Adrenal gland (tissue), 12 donors: ENCODE data around the gene STXBP4. TPM values are rescaled to one million over a fixed set of nuclear protein-coding genes. Genes with fewer than 3 reads are reported as not detected.

Source experiments
- DNase-seq, 7 donors: peaks; one replicate each; pipeline ENCODE4 v3.0.0-alpha.2; 2019 to 2020
- H3K27ac ChIP-seq, 5 donors: fragments of 200-600 bp; sonication (generic) in 4 of 5; 1 replicate in 3 of 5; 2 replicates in 2 of 5; pipeline versions ENCODE4 v1.5.1 to v1.8.0; 2016 to 2020; ENCODE audit warnings: mild to moderate bottlenecking in 1 of 5
- H3K27me3 ChIP-seq: fragments of 200-600 bp; 2 replicates; pipeline ENCODE4 v1.8.0; 2021
- H3K36me3 ChIP-seq, 2 donors: fragments of 200-600 bp; replicated peaks in 1 of 2; 1 replicate in 1 of 2; 2 replicates in 1 of 2; pipeline versions ENCODE4 v1.5.1 to v1.8.0; 2018 to 2022
- H3K4me1 ChIP-seq, 2 donors: fragments of 200-600 bp; replicated peaks in 1 of 2; 1 replicate in 1 of 2; 2 replicates in 1 of 2; pipeline versions ENCODE4 v1.5.1 to v1.8.0; 2018 to 2021
- H3K4me3 ChIP-seq, 4 donors: fragments of 200-600 bp; sonication (generic) in 3 of 4; one replicate each; pipeline ENCODE4 v1.5.1; 2016 to 2018
- H3K9me3 ChIP-seq, 3 donors: fragments of 200-600 bp; sonication (generic) in 1 of 3; replicated peaks in 1 of 3; 1 replicate in 2 of 3; 2 replicates in 1 of 3; pipeline versions ENCODE4 v1.5.1 to v1.8.0; 2016 to 2021
- CTCF ChIP-seq, 6 experiments: fragments of 450-650 bp in 4 of 6; fragments of 200-600 bp in 2 of 6; sonication (generic) in 1 of 6; IDR thresholded peaks; 1 replicate in 5 of 6; 2 replicates in 1 of 6; pipeline versions ENCODE4 v1.5.1 to v1.8.0; 2016 to 2021; ENCODE audit warnings: antibody characterized with exemption in 6 of 6, mild to moderate bottlenecking in 2 of 6, moderate library complexity in 1 of 6
- POLR2A ChIP-seq, 2 donors: fragments of 450-650 bp; IDR thresholded peaks; one replicate each; pipeline ENCODE4 v1.6.1; 2017; ENCODE audit warnings: antibody characterized with exemption in 2 of 2, mild to moderate bottlenecking in 2 of 2, moderate library complexity in 1 of 2
- WGBS, 4 donors: extraction: QIAGEN DNeasy Blood & Tissue Kit in 2 of 4; methylation state at CpG; one replicate each; pipeline versions ENCODE4 v1.1.5 to v1.1.7; 2013 to 2017; 5-methylcytosine and 5-hydroxymethylcytosine counted together
- intact Hi-C, 2 donors: fragments of 100-400 bp; cut with DNase I; formaldehyde crosslinking; loops; one replicate each; pipeline versions ENCODE4 v1.14.1 to v1.15.0; 2022 to 2023
- polyA plus RNA-seq, 3 donors: library from polyadenylated mRNA; stranded (reverse); fragments of 200-250 nt in 2 of 3; fragments of 350-450 nt in 1 of 3; fragmentation: Illumina TruSeq in 1 of 3; extraction: RNeasy Lipid Tissue Mini Kit (QIAGEN cat#74804) in 1 of 3; gene quantifications; one replicate each; pipeline ENCODE4 v1.2.3, GENCODE V29; 2013 to 2014
- total RNA-seq, 9 donors: library from RNA; depleted of rRNA in 4 of 9; stranded (reverse); fragments of >200 nt in 4 of 9; fragments of 120-200 nt in 1 of 9; fragmentation: NEBNext Ultra II Directional in 1 of 9; extraction: Animal tissue kit (Norgen Biotek cat#: 25700) in 1 of 9; gene quantifications; one replicate each; pipeline versions ENCODE4 v1.1.0 to v1.2.4, GENCODE V29; 2013 to 2023
- donor health status: healthy with polysubstance abuse.
- donor health status: Bipolar disorder and iron deficiency.
- donor health status: DM: yes; HTN: yes; CAD: no.
- donor health status: DM: no; HTN: no; CAD: no.
- donor health status: DM: no; HTN: no; CAD: no.
- donor health status: DM: yes; HTN: yes; CAD: no.

Gene STXBP4
- total and polyA plus RNA-seq, 12 donors, result 0.81 to 50.7 (median 11.6) TPM

GRCh38 chr17:55093353-55093752 lies 124.8 kb downstream of the STXBP4 start:
- 31 to 45% (median 37%) methylated on average over 1 of the region's 1 CpG for WGBS, 4 donors
- no peaks in the 10 kb centered on the region for H3K36me3 ChIP-seq
- intact Hi-C loops, result no loop called here

GRCh38 chr17:55098765-55099164 lies 130.2 kb downstream of the STXBP4 start:
- TF ChIP-seq CTCF (IDR thresholded peaks at IDR 0.05) (no peak), POLR2A (IDR thresholded peaks at IDR 0.05) (no peak)
- Histone ChIP-seq H3K4me3 (no peak overlapping the region), H3K4me1 (no peaks in the 10 kb centered on the region), H3K27ac (no peak overlapping the region), H3K27me3 (no peaks in the 10 kb centered on the region), H3K9me3 (no peaks in the 10 kb centered on the region), H3K36me3 (no peaks in the 10 kb centered on the region)
- intact Hi-C loops, result no loop called here
- WGBS, 4 donors, result 88 to 98% (median 92%) methylated on average over 1 of the region's 1 CpG
- DNase-seq, result no peak

More at GRCh38 chr17:55093353-55093752, 124.8 kb downstream of the STXBP4 start:
- Histone ChIP-seq H3K27ac (no peak overlapping the region), H3K9me3 (no peaks in the 10 kb centered on the region), H3K27me3 (no peaks in the 10 kb centered on the region), H3K4me1 (no peaks in the 10 kb centered on the region), H3K4me3 (no peak overlapping the region)
- TF ChIP-seq POLR2A (IDR thresholded peaks at IDR 0.05), result no peak
- no peak for TF ChIP-seq CTCF (IDR thresholded peaks at IDR 0.05)
- no peak for DNase-seq

GRCh38 chr17:55110521-55110920 lies 142.0 kb downstream of the STXBP4 start:
- intact Hi-C loops, result no loop called here
- TF ChIP-seq POLR2A (IDR thresholded peaks at IDR 0.05) (no peak), CTCF (IDR thresholded peaks at IDR 0.05) (no peak)
- no peak overlapping the region for H3K4me3 ChIP-seq
- DNase-seq, result no peak
- H3K9me3 ChIP-seq, result no peaks in the 10 kb centered on the region
- H3K27me3 ChIP-seq, result no peaks in the 10 kb centered on the region
- H3K4me1 ChIP-seq, result no peaks in the 10 kb centered on the region
- no peaks in the 10 kb centered on the region for H3K36me3 ChIP-seq
- H3K27ac ChIP-seq, result no peak overlapping the region
- 92 to 98% (median 94%) methylated on average over 2 of the region's 2 CpGs for WGBS, 4 donors

GRCh38 chr17:55114283-55114682 lies 145.7 kb downstream of the STXBP4 start:
- H3K36me3 ChIP-seq, result no peaks in the 10 kb centered on the region
- no peak overlapping the region for H3K4me3 ChIP-seq
- H3K4me1 ChIP-seq, result no peaks in the 10 kb centered on the region
- no peak for DNase-seq
- no peaks in the 10 kb centered on the region for H3K9me3 ChIP-seq
- intact Hi-C loops, result no loop called here
- no peak for TF ChIP-seq CTCF (IDR thresholded peaks at IDR 0.05)
- no peak for TF ChIP-seq POLR2A (IDR thresholded peaks at IDR 0.05)
- no peak overlapping the region for H3K27ac ChIP-seq
- no peaks in the 10 kb centered on the region for H3K27me3 ChIP-seq
